Right atrium auricular region (tissue), 2 donors: ENCODE measurements around the gene TPSG1. TPM values are rescaled to one million over a fixed set of nuclear protein-coding genes. Genes with fewer than 3 reads are reported as not detected.

ENCODE experiments used
- DNase-seq: peaks from one replicate; pipeline ENCODE4 v3.0.0-alpha.2; 2019; ENCODE audit warnings: low spot score
- H3K27ac ChIP-seq, 2 donors: fragments of 200-600 bp; sonication (generic); 1 replicate in 1 of 2; 2 replicates in 1 of 2; pipeline ENCODE4 v1.5.1; 2016 to 2019
- H3K27me3 ChIP-seq, 2 donors: fragments of 200-600 bp; sonication (generic); one replicate each; pipeline versions ENCODE4 v1.5.1 to v1.6.0; 2017 to 2019
- H3K36me3 ChIP-seq: fragments of 200-600 bp; sonication (generic); one replicate; pipeline ENCODE4 v1.5.1; 2016
- H3K4me1 ChIP-seq, 2 donors: fragments of 200-600 bp; sonication (generic); one replicate each; pipeline versions ENCODE4 v1.5.1 to v1.6.0; 2017 to 2019
- H3K4me3 ChIP-seq, 2 donors: fragments of 200-600 bp; sonication (generic); 1 replicate in 1 of 2; 2 replicates in 1 of 2; pipeline ENCODE4 v1.5.1; 2017 to 2019; ENCODE audit warnings: mild to moderate bottlenecking in 1 of 2, moderate library complexity in 1 of 2
- H3K9me3 ChIP-seq, 2 donors: fragments of 200-600 bp; sonication (generic); one replicate each; pipeline ENCODE4 v1.5.1; 2019
- total RNA-seq, 2 donors: library from RNA; depleted of rRNA; stranded (reverse); fragments of >200 nt; gene quantifications; one replicate each; pipeline ENCODE4 v1.1.0, GENCODE V29; 2016
- TF ChIP-seq, protein P1 (sequence below), 2 donors: fragments of 200-600 bp; sonication (generic); IDR thresholded peaks; one replicate each; pipeline ENCODE4 v1.5.1; 2019; ENCODE audit warnings: antibody characterized with exemption in 2 of 2

TPSG1 gene
- total RNA-seq, 2 donors from 2014 or later = not detected

GRCh38 chr16:1214719-1215118 lies 10.3 kb downstream of the TPSG1 start:
- TF ChIP-seq, protein P1, sequence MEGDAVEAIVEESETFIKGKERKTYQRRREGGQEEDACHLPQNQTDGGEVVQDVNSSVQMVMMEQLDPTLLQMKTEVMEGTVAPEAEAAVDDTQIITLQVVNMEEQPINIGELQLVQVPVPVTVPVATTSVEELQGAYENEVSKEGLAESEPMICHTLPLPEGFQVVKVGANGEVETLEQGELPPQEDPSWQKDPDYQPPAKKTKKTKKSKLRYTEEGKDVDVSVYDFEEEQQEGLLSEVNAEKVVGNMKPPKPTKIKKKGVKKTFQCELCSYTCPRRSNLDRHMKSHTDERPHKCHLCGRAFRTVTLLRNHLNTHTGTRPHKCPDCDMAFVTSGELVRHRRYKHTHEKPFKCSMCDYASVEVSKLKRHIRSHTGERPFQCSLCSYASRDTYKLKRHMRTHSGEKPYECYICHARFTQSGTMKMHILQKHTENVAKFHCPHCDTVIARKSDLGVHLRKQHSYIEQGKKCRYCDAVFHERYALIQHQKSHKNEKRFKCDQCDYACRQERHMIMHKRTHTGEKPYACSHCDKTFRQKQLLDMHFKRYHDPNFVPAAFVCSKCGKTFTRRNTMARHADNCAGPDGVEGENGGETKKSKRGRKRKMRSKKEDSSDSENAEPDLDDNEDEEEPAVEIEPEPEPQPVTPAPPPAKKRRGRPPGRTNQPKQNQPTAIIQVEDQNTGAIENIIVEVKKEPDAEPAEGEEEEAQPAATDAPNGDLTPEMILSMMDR (IDR thresholded peaks at IDR 0.05) = no peak
- Histone ChIP-seq H3K9me3 (no peaks in the 10 kb centered on the region), H3K27ac (no peak overlapping the region), H3K4me3 (no peak overlapping the region), H3K36me3 (no peaks in the 10 kb centered on the region), H3K27me3 (no peaks in the 10 kb centered on the region), H3K4me1 (no peaks in the 10 kb centered on the region)
- no peak for DNase-seq

DNA sequence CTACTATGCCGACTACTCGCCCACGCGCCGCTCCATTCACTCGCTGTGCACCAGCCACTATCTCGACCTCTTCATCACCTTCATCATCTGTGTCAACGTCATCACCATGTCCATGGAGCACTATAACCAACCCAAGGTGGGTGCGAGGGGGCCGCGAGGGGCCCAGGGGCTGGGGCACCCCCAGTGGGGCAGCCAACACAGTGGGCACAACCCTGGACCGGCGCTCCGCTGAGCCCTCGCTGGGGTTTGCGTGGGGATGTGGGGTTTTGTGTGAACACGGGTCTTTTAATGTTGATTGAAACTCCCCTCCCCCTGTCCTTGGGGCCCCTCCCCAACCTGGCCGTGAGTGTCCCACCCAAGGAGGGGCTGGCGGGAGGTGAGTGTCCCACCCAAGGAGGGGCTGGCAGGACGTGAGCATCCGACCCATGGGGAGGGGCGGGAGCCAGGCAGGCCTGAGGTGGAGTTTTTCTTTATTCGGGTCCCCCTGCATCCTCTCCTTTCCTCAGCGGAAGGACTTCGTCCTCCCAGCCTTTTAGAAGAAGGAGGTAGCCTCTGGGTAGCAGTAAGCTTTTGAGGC lies 11.2 kb downstream of the TPSG1 start:
- TF ChIP-seq, protein P1 (IDR thresholded peaks at IDR 0.05) = no peak
- H3K4me1 ChIP-seq = no peaks in the 10 kb centered on the region
- DNase-seq = no peak
- no peaks in the 10 kb centered on the region for H3K36me3 ChIP-seq
- no peaks in the 10 kb centered on the region for H3K9me3 ChIP-seq
- no peak overlapping the region for H3K27ac ChIP-seq
- H3K4me3 ChIP-seq = no peak overlapping the region
- H3K27me3 ChIP-seq = no peaks in the 10 kb centered on the region

DNA sequence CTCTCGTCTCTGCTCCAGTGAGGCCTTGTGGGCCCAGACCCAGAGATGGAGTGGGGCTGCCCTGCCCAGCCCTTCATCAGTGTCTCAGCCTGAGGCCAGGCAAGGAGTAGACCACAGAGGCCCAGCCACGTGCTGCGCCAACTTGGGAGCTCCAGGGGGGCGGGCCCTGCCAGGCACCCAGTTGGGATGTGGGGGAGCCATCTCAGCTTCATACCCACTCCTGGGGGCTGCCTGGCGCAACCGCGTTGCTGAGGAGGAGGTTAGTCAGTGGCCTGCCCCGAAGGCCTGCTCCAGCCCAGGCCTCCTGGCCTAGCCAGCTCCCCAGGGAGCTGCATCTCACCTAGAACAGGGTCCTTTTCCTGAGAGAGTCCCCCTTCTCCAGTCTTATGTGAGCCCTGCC lies 11.8 kb downstream of the TPSG1 start:
- Histone ChIP-seq H3K4me1 (no peaks in the 10 kb centered on the region), H3K27ac (no peak overlapping the region), H3K4me3 (no peak overlapping the region), H3K9me3 (no peaks in the 10 kb centered on the region), H3K27me3 (no peaks in the 10 kb centered on the region), H3K36me3 (no peaks in the 10 kb centered on the region)
- no peak for DNase-seq
- TF ChIP-seq, protein P1 (IDR thresholded peaks at IDR 0.05) = no peak

DNA sequence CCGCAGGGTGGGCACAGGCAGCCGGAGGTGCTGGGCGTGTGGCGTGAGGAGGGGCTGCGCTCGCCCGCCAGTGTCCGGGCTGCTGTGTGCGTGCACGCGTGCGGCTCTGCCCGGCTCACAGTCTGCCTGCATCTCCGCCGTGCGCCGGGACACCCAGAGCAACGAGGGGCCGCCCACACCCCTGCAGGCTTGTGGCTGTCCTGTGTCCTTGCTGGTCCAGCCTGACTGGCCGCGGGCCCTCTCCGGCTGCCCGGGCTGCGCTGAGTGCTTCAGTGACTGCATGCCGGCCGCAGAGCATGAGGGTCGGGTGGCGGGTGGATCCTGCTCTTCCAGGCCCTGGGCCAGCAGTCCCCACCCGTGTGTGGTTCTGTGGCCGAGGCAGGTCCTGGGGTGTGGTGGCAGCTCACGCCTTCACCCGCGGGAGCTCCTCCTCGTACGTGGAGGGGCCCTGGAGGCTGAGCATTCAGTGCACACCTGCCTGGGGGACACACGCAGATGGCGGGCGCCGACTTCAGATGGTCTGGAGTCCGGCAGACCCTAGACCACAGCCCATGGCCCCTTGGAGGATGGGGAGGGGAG lies 12.4 kb downstream of the TPSG1 start:
- DNase-seq = no peak
- Histone ChIP-seq H3K9me3 (no peaks in the 10 kb centered on the region), H3K27me3 (no peaks in the 10 kb centered on the region), H3K36me3 (no peaks in the 10 kb centered on the region), H3K4me3 (no peak overlapping the region), H3K4me1 (no peaks in the 10 kb centered on the region), H3K27ac (no peak overlapping the region)
- TF ChIP-seq, protein P1 (IDR thresholded peaks at IDR 0.05) = no peak

GRCh38 chr16:1211451-1212268 lies 13.4 kb downstream of the TPSG1 start:
- TF ChIP-seq, protein P1 (IDR thresholded peaks at IDR 0.05) = no peak
- H3K4me3 ChIP-seq = no peak overlapping the region
- H3K27me3 ChIP-seq = no peaks in the 10 kb centered on the region
- H3K27ac ChIP-seq = no peak overlapping the region
- H3K4me1 ChIP-seq = no peaks in the 10 kb centered on the region
- no peak for DNase-seq
- no peaks in the 10 kb centered on the region for H3K36me3 ChIP-seq
- no peaks in the 10 kb centered on the region for H3K9me3 ChIP-seq
